ENCODE measurements around the gene LLGL2. TPM values are rescaled to one million over a fixed set of nuclear protein-coding genes. Genes with fewer than 3 reads are reported as not detected.

Gene LLGL2
- total RNA-seq, 2 donors from 2014 or later = 113 to 251 TPM

Small RNA genes within 50 kb of the gene (microRNA-seq; reads per million reads assigned to microRNA genes)
- gene MIR6785 (ENCODE audit: borderline number of aligned reads in 2 of 2, borderline replicate concordance in 2 of 2) = 0 reads per million in 2 donors

Other genes starting within 250 kb of the LLGL2 start
- gene SLC25A19, start 236.3 kb upstream of the LLGL2 start, total RNA-seq = 1 to 10 TPM; 7.6 to 8.3 TPM
- 100 to 1,000 TPM in 1 of 2 donors, 10 to 100 TPM in 1; 51.9 to 118 TPM for gene GRB2, start 120.0 kb upstream of the LLGL2 start, total RNA-seq
- 100 to 1,000 TPM in 1 of 2 donors, 10 to 100 TPM in 1; 27.2 to 145 TPM for gene TMEM94, start 69.1 kb upstream of the LLGL2 start, total RNA-seq
- gene CASKIN2, start 10.2 kb upstream of the LLGL2 start, total RNA-seq = 10 to 100 TPM in 1 of 2 donors, 1 to 10 TPM in 1; 9.1 to 16.2 TPM
- 100 to 1,000 TPM in 1 of 2 donors, 10 to 100 TPM in 1; 63.8 to 123 TPM for gene TSEN54, start 9.2 kb upstream of the LLGL2 start, total RNA-seq
- 100 to 1,000 TPM in 1 of 2 donors, 10 to 100 TPM in 1; 61.2 to 183 TPM for gene MYO15B, start 62.1 kb downstream of the LLGL2 start, total RNA-seq
- 1 to 10 TPM; 3.3 to 5.2 TPM for gene SMIM5, start 107.7 kb downstream of the LLGL2 start, total RNA-seq
- 10 to 100 TPM in 1 of 2 donors, 1 to 10 TPM in 1; 8.6 to 38.6 TPM for gene RECQL5, start 141.5 kb downstream of the LLGL2 start, total RNA-seq
- gene SAP30BP, start 141.6 kb downstream of the LLGL2 start, total RNA-seq = 10 to 100 TPM; 47.2 to 73.8 TPM
- gene ITGB4, start 195.8 kb downstream of the LLGL2 start, total RNA-seq = 10 to 100 TPM; 25.1 to 33.7 TPM
- 10 to 100 TPM; 27.4 to 27.5 TPM for gene GALK1, start 239.5 kb downstream of the LLGL2 start, total RNA-seq